Activated T-cell treated with anti-CD3 and anti-CD28 coated beads, Interleukin-2, amount 50 U/mL, for 4 hours (primary cell): ENCODE data around the gene TMEM87A. TPM values are rescaled to one million over a fixed set of nuclear protein-coding genes. Genes with fewer than 3 reads are reported as not detected.

Experiments
- ATAC-seq, 2 donors: fragments of 200-7000 bp; cut with Tn5 transposase; one replicate each; pipeline ENCODE4 v1.10.0; 2021
- DNase-seq: peaks from one replicate; pipeline ENCODE4 v3.0.0-alpha.2; 2020
- H3K27me3 Mint-ChIP-seq: one replicate; pipeline ENCODE4 v1.8.0; 2021; ENCODE audit warnings: low read depth, mixed read lengths
- H3K36me3 Mint-ChIP-seq: one replicate; pipeline ENCODE4 v1.8.0; 2022; ENCODE audit warnings: mixed read lengths; ENCODE audit not compliant: insufficient read depth
- H3K4me1 Mint-ChIP-seq: one replicate; pipeline ENCODE4 v1.8.0; 2021; ENCODE audit warnings: low read depth, mixed read lengths
- H3K4me3 Mint-ChIP-seq: one replicate; pipeline ENCODE4 v1.8.0; 2021; ENCODE audit warnings: mild to moderate bottlenecking, moderate library complexity, mixed read lengths
- H3K9me3 Mint-ChIP-seq: one replicate; pipeline ENCODE4 v1.8.0; 2021; ENCODE audit warnings: mixed read lengths
- total RNA-seq, 3 donors: library from RNA; stranded (reverse); gene quantifications; one replicate each; pipeline ENCODE4 v1.2.1, GENCODE V29; 2021

TMEM87A gene
- total RNA-seq, 3 donors from 2014 or later = 47.1 to 57.0 (median 56.4) TPM

DNA sequence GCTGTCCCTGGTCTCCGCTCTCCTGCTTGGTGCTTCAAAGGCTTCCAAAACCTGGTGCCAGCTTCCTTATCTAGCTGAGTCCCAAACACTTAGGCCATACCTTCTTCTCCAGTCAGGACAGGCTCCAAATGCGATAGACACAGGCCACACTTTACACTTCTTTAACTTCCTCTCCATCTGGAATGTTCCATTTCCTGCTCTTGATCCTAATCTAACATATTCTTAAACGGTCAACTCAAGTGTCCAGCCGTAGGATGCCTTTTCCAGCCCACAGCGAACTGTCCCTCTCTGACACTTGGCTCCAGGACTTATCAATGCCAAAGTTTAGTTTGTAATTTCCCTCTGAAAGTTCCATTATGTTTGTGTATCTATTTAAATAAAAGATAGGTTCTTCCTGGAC, 97.6 kb downstream of the TMEM87A start:
- Mint-ChIP-seq H3K4me3 (no peak overlapping the region), H3K27me3 (no peaks in the 10 kb centered on the region), H3K4me1 (peaks cover 13% of the 10 kb centered on the region), H3K36me3 (peaks cover 51% of the 10 kb centered on the region), H3K9me3 (no peaks in the 10 kb centered on the region)
- ATAC-seq (no peak), DNase-seq (no peak)

DNA sequence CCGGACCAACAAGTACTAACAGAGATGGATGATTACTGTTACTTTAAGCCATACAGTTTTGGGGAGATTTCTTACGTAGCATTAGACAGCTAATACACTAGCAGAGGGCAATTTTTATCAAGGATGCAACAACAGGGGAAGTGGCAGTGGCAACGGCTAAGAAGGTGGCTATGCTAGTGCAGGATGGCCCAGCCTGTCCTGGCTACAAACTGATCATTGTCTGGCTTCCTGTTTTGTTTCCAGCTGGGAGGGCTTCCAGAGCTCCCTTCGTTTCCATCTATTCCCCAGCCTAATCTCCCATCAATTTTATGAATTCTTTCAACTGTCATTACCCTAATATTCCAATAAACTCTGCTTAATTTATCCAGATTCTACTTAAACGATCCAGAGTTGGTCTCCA, 100.8 kb downstream of the TMEM87A start:
- Mint-ChIP-seq H3K9me3 (no peaks in the 10 kb centered on the region), H3K27me3 (no peaks in the 10 kb centered on the region), H3K36me3 (peaks cover 53% of the 10 kb centered on the region), H3K4me1 (peaks cover 13% of the 10 kb centered on the region), H3K4me3 (no peak overlapping the region)
- ATAC-seq (no peak), DNase-seq (no peak)

DNA sequence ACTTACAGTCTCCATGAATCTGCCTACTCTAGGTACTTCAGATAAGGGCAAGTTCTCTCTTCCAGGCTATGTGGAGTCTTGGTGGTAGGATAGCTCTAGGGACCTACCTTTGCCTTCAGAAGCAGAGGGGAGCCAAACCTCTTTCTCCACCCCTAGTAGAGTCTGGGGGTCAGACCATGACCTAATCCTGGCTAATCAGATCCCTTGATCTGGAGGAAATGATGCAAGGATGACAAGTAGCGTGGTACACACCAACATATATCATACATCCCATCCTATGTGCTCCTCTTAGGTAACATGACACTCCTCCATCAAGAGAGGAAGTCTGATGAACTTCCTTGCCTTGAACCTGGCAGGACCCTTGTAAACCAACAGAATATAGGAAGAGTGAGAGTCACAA, 101.4 kb downstream of the TMEM87A start:
- DNase-seq = no peak
- Mint-ChIP-seq H3K27me3 (no peaks in the 10 kb centered on the region), H3K36me3 (peaks cover 57% of the 10 kb centered on the region), H3K4me1 (peaks cover 13% of the 10 kb centered on the region), H3K9me3 (no peaks in the 10 kb centered on the region), H3K4me3 (no peak overlapping the region)
- ATAC-seq = no peak

DNA sequence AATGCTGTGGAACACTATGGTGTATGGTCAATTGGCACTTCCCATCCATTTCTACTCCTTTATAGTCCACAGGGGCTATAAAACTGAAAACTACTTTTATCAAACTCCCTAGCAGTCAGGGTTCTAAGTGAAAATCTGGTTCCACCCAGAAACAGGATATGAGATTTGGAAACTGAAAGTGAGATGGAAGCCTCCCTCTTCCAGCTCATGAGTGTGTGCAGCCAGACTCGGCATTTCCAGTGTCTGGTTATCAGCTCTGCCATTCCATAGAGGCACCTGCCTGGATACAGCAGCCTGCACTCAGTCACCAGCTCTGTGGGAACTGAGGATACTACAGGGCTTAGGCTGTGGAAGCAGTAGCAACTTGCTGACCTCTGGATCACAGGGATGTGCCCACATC, 102.1 kb downstream of the TMEM87A start:
- ATAC-seq (no peak), DNase-seq (no peak)
- Mint-ChIP-seq H3K36me3 (peaks cover 63% of the 10 kb centered on the region), H3K4me1 (peaks cover 13% of the 10 kb centered on the region), H3K9me3 (no peaks in the 10 kb centered on the region), H3K4me3 (no peak overlapping the region), H3K27me3 (no peaks in the 10 kb centered on the region)

DNA sequence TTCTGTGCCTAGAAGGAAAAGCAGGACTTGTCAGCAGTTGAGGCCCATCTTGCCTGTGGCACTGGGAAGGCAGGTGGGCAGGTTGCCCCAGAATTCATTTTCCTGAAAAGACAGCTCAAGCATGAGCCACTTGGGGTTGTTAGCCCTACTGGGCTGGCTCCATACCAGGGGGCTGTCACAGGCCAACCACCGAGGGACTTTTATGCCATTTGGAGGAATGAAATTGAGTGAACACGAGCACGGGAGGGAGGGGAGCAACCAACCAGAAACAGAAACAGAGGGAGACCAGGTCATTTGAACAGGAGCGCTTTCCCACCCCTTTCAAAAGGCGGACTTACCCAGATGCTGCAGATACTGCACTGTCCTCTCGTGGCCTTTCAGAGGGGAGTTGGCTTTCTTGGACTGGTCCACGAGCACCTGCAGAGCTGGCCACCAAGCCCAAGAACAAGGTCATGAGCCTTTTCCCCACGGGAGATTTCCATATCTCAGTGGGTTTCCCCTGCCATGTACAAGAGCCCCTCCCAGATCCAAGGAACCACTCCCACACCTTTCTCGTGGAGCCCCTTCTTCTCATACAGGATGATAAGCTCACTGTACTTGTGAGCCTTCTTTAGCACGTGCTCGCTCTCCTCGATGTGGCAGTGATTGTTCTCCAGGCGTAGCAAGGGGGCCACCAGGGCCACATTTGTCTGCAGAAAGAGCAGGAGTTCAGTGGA, 106.8 kb downstream of the TMEM87A start:
- Mint-ChIP-seq H3K4me1 (peaks cover 4% of the 10 kb centered on the region), H3K27me3 (no peaks in the 10 kb centered on the region), H3K9me3 (no peaks in the 10 kb centered on the region), H3K4me3 (no peak overlapping the region), H3K36me3 (peaks cover 58% of the 10 kb centered on the region)
- DNase-seq (no peak), ATAC-seq (no peak)

DNA sequence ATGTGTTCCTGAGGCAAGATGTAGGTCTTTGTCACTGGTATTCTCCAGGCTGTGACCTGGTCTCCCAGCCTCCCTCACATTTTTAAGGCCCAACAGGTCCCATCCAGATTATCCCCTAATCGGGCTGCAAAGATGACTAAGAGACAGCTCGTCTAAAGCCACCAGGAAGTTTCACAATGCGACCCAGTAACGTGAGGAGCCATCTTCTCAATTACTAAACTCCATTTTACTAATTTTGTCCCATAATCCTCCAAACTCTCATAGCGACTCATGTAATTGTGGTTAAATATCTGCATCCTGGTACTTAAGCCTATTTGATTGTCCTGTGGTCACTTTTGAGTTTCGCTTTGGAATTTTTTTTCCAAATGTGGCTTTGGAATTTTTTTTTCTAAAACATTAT, 108.1 kb downstream of the TMEM87A start:
- no peak for ATAC-seq
- no peak overlapping the region for H3K4me3 Mint-ChIP-seq
- no peaks in the 10 kb centered on the region for H3K27me3 Mint-ChIP-seq
- peaks cover 53% of the 10 kb centered on the region for H3K36me3 Mint-ChIP-seq
- no peaks in the 10 kb centered on the region for H3K9me3 Mint-ChIP-seq
- DNase-seq = no peak
- no peaks in the 10 kb centered on the region for H3K4me1 Mint-ChIP-seq

DNA sequence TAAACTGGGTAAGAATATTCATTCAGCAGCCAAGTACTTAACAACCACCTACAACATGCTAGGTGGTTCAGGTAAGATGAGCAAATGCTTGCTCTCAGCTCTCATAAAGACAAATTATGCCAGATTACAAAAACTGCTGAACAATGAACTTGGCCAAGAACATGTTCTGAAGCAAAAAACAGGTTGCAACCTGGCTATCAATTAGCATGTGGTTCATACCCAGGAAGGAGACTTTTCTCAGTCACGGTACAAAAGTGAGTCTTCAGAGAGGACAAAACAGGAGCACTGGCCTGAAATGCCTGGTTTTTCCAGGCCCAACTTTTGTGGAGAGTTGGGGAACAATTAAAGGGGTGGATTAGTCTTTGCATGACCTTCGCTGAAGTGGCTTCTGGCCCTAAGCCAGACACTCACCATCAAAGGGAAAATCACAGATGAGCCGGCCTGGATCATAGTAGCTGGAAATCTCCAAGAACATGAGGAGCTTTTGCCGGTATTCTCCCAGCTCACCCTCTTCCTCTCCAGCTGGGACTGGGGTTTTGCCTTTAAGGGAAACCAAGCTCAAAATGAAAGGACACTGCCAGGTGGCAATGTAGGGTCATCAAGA, 109.2 kb downstream of the TMEM87A start:
- Mint-ChIP-seq H3K36me3 (peaks cover 48% of the 10 kb centered on the region), H3K27me3 (no peaks in the 10 kb centered on the region), H3K9me3 (no peaks in the 10 kb centered on the region), H3K4me3 (no peak overlapping the region), H3K4me1 (no peaks in the 10 kb centered on the region)
- ATAC-seq (no peak), DNase-seq (no peak)

DNA sequence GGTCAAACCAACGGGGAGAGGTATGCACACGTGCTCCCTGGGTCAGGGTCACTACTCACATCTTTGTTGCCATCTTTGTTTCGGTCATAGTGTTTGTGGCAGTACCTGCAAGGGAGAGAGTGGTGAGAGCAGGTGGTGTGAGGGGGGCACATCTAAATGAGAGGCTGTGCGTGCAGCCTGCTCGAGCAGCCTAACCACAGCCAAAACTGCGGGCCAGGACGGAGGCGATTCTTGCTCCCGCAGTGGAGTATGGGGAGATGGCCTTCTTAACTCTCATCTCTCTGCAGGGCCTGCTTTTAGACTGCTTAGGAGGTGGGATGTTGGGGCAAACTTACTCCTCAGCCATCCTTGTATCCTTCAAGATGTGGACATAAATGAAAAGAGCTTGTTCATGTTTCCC, 109.9 kb downstream of the TMEM87A start:
- H3K4me1 Mint-ChIP-seq = no peaks in the 10 kb centered on the region
- DNase-seq (no peak), ATAC-seq (no peak)
- peaks cover 53% of the 10 kb centered on the region for H3K36me3 Mint-ChIP-seq
- no peak overlapping the region for H3K4me3 Mint-ChIP-seq
- H3K27me3 Mint-ChIP-seq = no peaks in the 10 kb centered on the region
- no peaks in the 10 kb centered on the region for H3K9me3 Mint-ChIP-seq

Other genes with a start within 250 kb of the TMEM87A start
- gene PLA2G4D, start 178.9 kb downstream of the TMEM87A start, total RNA-seq = not detected
- under 1 TPM in 1 of 3 donors, not detected in 2; 0.30 TPM for gene PLA2G4F, start 116.8 kb downstream of the TMEM87A start, total RNA-seq
- gene VPS39, start 65.1 kb downstream of the TMEM87A start, total RNA-seq = 10 to 100 TPM; 37.2 to 45.6 (median 41.6) TPM
- 10 to 100 TPM in 1 of 3 donors, 1 to 10 TPM in 2; 7.1 to 10.7 (median 8.0) TPM for gene GANC, start 232 bp downstream of the TMEM87A start, total RNA-seq
- gene CAPN3, start 86.1 kb upstream of the TMEM87A start, total RNA-seq = 1 to 10 TPM in 2 of 3 donors, under 1 TPM in 1; 0.33 to 1.9 (median 1.5) TPM
- 10 to 100 TPM; 40.9 to 42.5 (median 41.4) TPM for gene ZNF106, start 217.7 kb upstream of the TMEM87A start, total RNA-seq
- gene SNAP23, start 222.2 kb upstream of the TMEM87A start, total RNA-seq = 10 to 100 TPM; 40.2 to 49.6 (median 45.5) TPM